SU-DHL-6 (cell line): ENCODE results near the gene AMZ2.
"Not testable (repeated sequence)": the region's sequence is repeated elsewhere in the genome, so short reads cannot be mapped to it uniquely, and the experiment has no call there.

Experiments used
- EZH2phosphoT487 ChIP-seq: fragments of 200-600 bp; sonication (generic), shearing (Covaris generic); conservative IDR thresholded peaks from 2 replicates; pipeline ENCODE4 v1.6.1; 2018; ENCODE audit warnings: mild to moderate bottlenecking, antibody characterized with exemption, low read length, moderate library complexity, mixed read lengths
- TF ChIP-seq, protein P1 (sequence below): fragments of 200-600 bp; sonication (generic); IDR thresholded peaks from one replicate; pipeline ENCODE4 v1.5.1; 2017; ENCODE audit warnings: antibody characterized with exemption, mild to moderate bottlenecking, low read length, moderate library complexity; ENCODE audit not compliant: insufficient read depth, poor library complexity, severe bottlenecking

DNA sequence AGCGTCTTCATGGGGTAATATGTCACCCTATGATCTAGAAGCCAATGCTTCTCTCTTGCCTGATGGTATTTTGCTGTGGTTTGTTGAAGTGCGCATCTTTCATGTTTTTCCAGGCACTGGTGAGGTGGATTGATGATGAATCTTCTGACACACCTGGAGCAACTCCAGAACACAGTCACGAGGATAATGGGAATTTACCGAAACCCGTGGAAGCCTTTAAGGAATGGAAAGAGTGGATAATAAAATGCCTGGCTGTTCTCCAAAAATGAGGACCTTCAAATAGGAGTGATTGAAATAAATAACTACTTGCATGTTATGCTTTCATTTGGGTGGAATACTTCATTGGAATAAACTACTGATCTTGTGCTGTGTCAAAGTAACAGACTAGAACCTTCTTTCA, 8.9 kb downstream of the AMZ2 start:
- TF ChIP-seq, protein P1, sequence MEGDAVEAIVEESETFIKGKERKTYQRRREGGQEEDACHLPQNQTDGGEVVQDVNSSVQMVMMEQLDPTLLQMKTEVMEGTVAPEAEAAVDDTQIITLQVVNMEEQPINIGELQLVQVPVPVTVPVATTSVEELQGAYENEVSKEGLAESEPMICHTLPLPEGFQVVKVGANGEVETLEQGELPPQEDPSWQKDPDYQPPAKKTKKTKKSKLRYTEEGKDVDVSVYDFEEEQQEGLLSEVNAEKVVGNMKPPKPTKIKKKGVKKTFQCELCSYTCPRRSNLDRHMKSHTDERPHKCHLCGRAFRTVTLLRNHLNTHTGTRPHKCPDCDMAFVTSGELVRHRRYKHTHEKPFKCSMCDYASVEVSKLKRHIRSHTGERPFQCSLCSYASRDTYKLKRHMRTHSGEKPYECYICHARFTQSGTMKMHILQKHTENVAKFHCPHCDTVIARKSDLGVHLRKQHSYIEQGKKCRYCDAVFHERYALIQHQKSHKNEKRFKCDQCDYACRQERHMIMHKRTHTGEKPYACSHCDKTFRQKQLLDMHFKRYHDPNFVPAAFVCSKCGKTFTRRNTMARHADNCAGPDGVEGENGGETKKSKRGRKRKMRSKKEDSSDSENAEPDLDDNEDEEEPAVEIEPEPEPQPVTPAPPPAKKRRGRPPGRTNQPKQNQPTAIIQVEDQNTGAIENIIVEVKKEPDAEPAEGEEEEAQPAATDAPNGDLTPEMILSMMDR = not testable (repeated sequence)
- not testable (repeated sequence) for TF ChIP-seq EZH2phosphoT487
